H1 (cell line): ENCODE data around the gene GALNT13. TPM values are rescaled to one million over a fixed set of nuclear protein-coding genes. Genes with fewer than 3 reads are reported as not detected.

Experiments
- CTCF ChIA-PET: fragments of 300-600 bp; sonication (Branson Sonifier 250); formaldehyde crosslinking; loops from one replicate; lab custom pipeline; 2021; ENCODE audit not compliant: partially characterized antibody; lab: Charles Lee
- POLR2A ChIA-PET: fragments of 300-600 bp; sonication (Branson Sonifier 250); formaldehyde crosslinking; loops from one replicate; lab custom pipeline; 2021; ENCODE audit warnings: inconsistent platforms; ENCODE audit not compliant: partially characterized antibody; lab: Charles Lee
- DNase-seq, 2 experiments: peaks; one replicate each; pipeline versions ENCODE4 v3.0.0 to v3.0.0-alpha.2; 2010 to 2022; ENCODE audit warnings: low spot score in 2 of 2, low read depth in 1 of 2, mixed read lengths in 1 of 2
- FAIRE-seq: peaks from 2 replicates; lab custom pipeline; 2011; peaks lifted over from hg19 to GRCh38; lab: Jason Lieb, UNC
- H2AFZ ChIP-seq: 2 replicates; pipeline ENCODE4 v1.8.1; 2012; ENCODE audit warnings: low read length, inconsistent platforms
- H2AK5ac ChIP-seq: 2 replicates; pipeline ENCODE4 v1.6.1; 2013; ENCODE audit warnings: low read depth, low read length
- H2BK120ac ChIP-seq: replicated peaks from 2 replicates; pipeline ENCODE3; 2013; ENCODE audit warnings: low read depth, low read length, inconsistent platforms
- H2BK12ac ChIP-seq: 2 replicates; pipeline ENCODE4 v1.6.1; 2013; ENCODE audit warnings: low read depth, low read length
- H2BK15ac ChIP-seq: 2 replicates; pipeline ENCODE4 v1.6.1; 2013; ENCODE audit warnings: low read length
- H2BK20ac ChIP-seq: 2 replicates; pipeline ENCODE4 v1.6.1; 2013; ENCODE audit warnings: low read length
- H2BK5ac ChIP-seq: 2 replicates; pipeline ENCODE4 v1.6.1; 2013; ENCODE audit warnings: low read depth, low read length
- H3K14ac ChIP-seq: 2 replicates; pipeline ENCODE4 v1.6.1; 2013; ENCODE audit warnings: inconsistent platforms; ENCODE audit not compliant: insufficient read length
- H3K18ac ChIP-seq: 2 replicates; pipeline ENCODE4 v1.6.1; 2013; ENCODE audit warnings: low read length; ENCODE audit errors: extremely low read depth
- H3K23ac ChIP-seq: 2 replicates; pipeline ENCODE4 v1.6.1; 2013; ENCODE audit warnings: inconsistent platforms; ENCODE audit not compliant: insufficient read length
- H3K23me2 ChIP-seq: 2 replicates; pipeline ENCODE4 v1.6.1; 2013; ENCODE audit warnings: low read depth, low read length
- H3K27ac ChIP-seq: 2 replicates; pipeline ENCODE4 v1.6.1; 2011; ENCODE audit warnings: low read depth, low read length, inconsistent platforms
- H3K27me3 ChIP-seq, 4 experiments: replicated peaks in 1 of 4; 1 replicate in 1 of 4; 2 replicates in 3 of 4; pipeline versions ENCODE4 v1.6.1 to v1.8.1; 2011 to 2013; ENCODE audit warnings: low read length in 3 of 4, mild to moderate bottlenecking in 3 of 4, inconsistent platforms in 2 of 4, mixed read lengths in 2 of 4, moderate library complexity in 1 of 4; ENCODE audit not compliant: control insufficient read depth in 3 of 4, insufficient read depth in 3 of 4; ENCODE audit errors: extremely low read depth in 1 of 4
- H3K36me3 ChIP-seq, 4 experiments: 2 replicates each; pipeline versions ENCODE4 v1.6.1 to v1.8.1; 2011 to 2013; ENCODE audit warnings: mild to moderate bottlenecking in 4 of 4, low read length in 3 of 4, moderate library complexity in 2 of 4, control low read depth in 1 of 4, inconsistent platforms in 1 of 4; ENCODE audit not compliant: insufficient read depth in 4 of 4, control insufficient read depth in 2 of 4
- H3K4ac ChIP-seq: replicated peaks from 2 replicates; pipeline ENCODE3; 2013; ENCODE audit warnings: low read length, low read depth, mixed read lengths, inconsistent platforms; ENCODE audit not compliant: insufficient read length
- H3K4me1 ChIP-seq, 4 experiments: replicated peaks in 1 of 4; 1 replicate in 1 of 4; 2 replicates in 3 of 4; pipeline versions ENCODE4 v1.6.1 to v1.8.1; 2011 to 2013; ENCODE audit warnings: low read length in 3 of 4, inconsistent platforms in 2 of 4, mixed read lengths in 1 of 4; ENCODE audit not compliant: insufficient read depth in 4 of 4, control insufficient read depth in 3 of 4
- H3K4me2 ChIP-seq, 2 experiments: 2 replicates each; pipeline versions ENCODE4 v1.6.1 to v1.8.1; 2011 to 2013; ENCODE audit warnings: low read depth in 2 of 2, low read length in 2 of 2, control low read depth in 1 of 2, inconsistent platforms in 1 of 2, mild to moderate bottlenecking in 1 of 2; ENCODE audit not compliant: insufficient read depth in 1 of 2
- H3K4me3 ChIP-seq, 4 experiments: fragments of 200-600, 300-600 bp in 1 of 4; sonication (generic), shearing (Covaris generic), sonication (Bioruptor Twin) in 1 of 4; 2 replicates each; pipeline versions ENCODE4 v1.5.1 to v1.8.1; 2011 to 2016; ENCODE audit warnings: low read length in 4 of 4, low read depth in 3 of 4, control low read depth in 2 of 4, inconsistent platforms in 2 of 4, mild to moderate bottlenecking in 2 of 4, mixed read lengths in 1 of 4, moderate library complexity in 1 of 4; ENCODE audit not compliant: insufficient read depth in 2 of 4; ENCODE audit errors: extremely low read depth in 1 of 4
- H3K56ac ChIP-seq: replicated peaks from 2 replicates; pipeline ENCODE3; 2013; ENCODE audit warnings: low read depth, mild to moderate bottlenecking, mixed read lengths, low read length, inconsistent platforms; ENCODE audit not compliant: insufficient read length
- H3K79me1 ChIP-seq: 2 replicates; pipeline ENCODE4 v1.6.1; 2013; ENCODE audit warnings: low read depth, low read length, control low read depth
- H3K79me2 ChIP-seq, 2 experiments: 2 replicates each; pipeline versions ENCODE4 v1.6.1 to v1.8.1; 2012 to 2013; ENCODE audit warnings: low read length in 2 of 2, mild to moderate bottlenecking in 2 of 2, inconsistent platforms in 1 of 2; ENCODE audit not compliant: insufficient read depth in 2 of 2, control insufficient read depth in 1 of 2
- H3K9ac ChIP-seq, 4 experiments: replicated peaks in 1 of 4; 1 replicate in 1 of 4; 2 replicates in 3 of 4; pipeline versions ENCODE4 v1.6.1 to v1.8.1; 2011 to 2013; ENCODE audit warnings: low read depth in 3 of 4, low read length in 3 of 4, control low read depth in 2 of 4, mild to moderate bottlenecking in 2 of 4, moderate library complexity in 2 of 4, inconsistent platforms in 1 of 4; ENCODE audit errors: extremely low read depth in 1 of 4
- H3K9me3 ChIP-seq, 2 experiments: 2 replicates each; pipeline versions ENCODE4 v1.6.1 to v1.8.1; 2012 to 2013; ENCODE audit warnings: mild to moderate bottlenecking in 2 of 2, moderate library complexity in 2 of 2, control low read depth in 1 of 2, inconsistent platforms in 1 of 2, low read depth in 1 of 2, low read length in 1 of 2, mixed read lengths in 1 of 2; ENCODE audit not compliant: insufficient read depth in 2 of 2
- H4K20me1 ChIP-seq, 2 experiments: replicated peaks in 1 of 2; 2 replicates each; pipeline versions ENCODE3 to v1.8.1; 2011 to 2013; ENCODE audit warnings: inconsistent platforms in 2 of 2, low read length in 2 of 2, mild to moderate bottlenecking in 1 of 2; ENCODE audit not compliant: insufficient read depth in 2 of 2, control insufficient read depth in 1 of 2
- H4K5ac ChIP-seq: 2 replicates; pipeline ENCODE4 v1.6.1; 2013; ENCODE audit warnings: low read length, low read depth, mixed read lengths, inconsistent platforms; ENCODE audit not compliant: insufficient read length
- H4K8ac ChIP-seq: 2 replicates; pipeline ENCODE4 v1.8.0; 2013; ENCODE audit warnings: mild to moderate bottlenecking, moderate library complexity, low read length, inconsistent platforms; ENCODE audit not compliant: insufficient read depth; ENCODE audit errors: extremely low read depth
- H4K91ac ChIP-seq: replicated peaks from 2 replicates; pipeline ENCODE3; 2013; ENCODE audit warnings: low read length, mixed read lengths, inconsistent platforms; ENCODE audit not compliant: insufficient read length
- CHD2 ChIP-seq: IDR thresholded peaks from 2 replicates; pipeline ENCODE4 v1.6.1; 2012; ENCODE audit warnings: low read length, improper control_type of control experiment
- polyA plus RNA-seq, 7 experiments: library from polyadenylated mRNA; depleted of rRNA in 3 of 7; stranded (reverse) in 5 of 7; unstranded in 2 of 7; fragments of >200 nt in 5 of 7; fragments of 200-250 nt in 2 of 7; gene quantifications; 1 replicate in 5 of 7; 2 replicates in 1 of 7; 4 replicates in 1 of 7; pipeline versions ENCODE4 v1.2.1 to v1.2.3, GENCODE V29; 2011 to 2013; ENCODE audit warnings: missing spikeins in 2 of 7, mixed read lengths in 2 of 7
- total RNA-seq: library from RNA; stranded (reverse); fragmentation: NEBNext Ultra II Directional; extraction: Animal tissue kit (Norgen Biotek cat#: 25700); gene quantifications from 2 replicates; pipeline ENCODE4 v1.2.1, GENCODE V29; 2021

Gene GALNT13
- total and polyA plus RNA-seq, 2 of the 8 experiments (the other 6 are each of a cell fraction or from before 2014, with no cell fraction given): 3.2 to 9.6 TPM

GRCh38 chr2:154370873-154371272 is 499.2 kb downstream of the GALNT13 start:
- Histone ChIP-seq H3K4me3 (no peak overlapping the region), H3K4me2 (peak overlapping the region in 1 of 2 experiments; percentile 40; a peak in 2 of 4 replicates), H3K79me1 (no peaks in the 10 kb centered on the region), H3K9ac (no peak overlapping the region), H3K56ac (no peak overlapping the region), H4K5ac (no peak overlapping the region), H2AFZ (no peak overlapping the region), H3K18ac (no peak overlapping the region), H2BK5ac (no peak overlapping the region), H3K23me2 (no peaks in the 10 kb centered on the region; the same call in 1 of the 2 replicates), H4K20me1 (no peaks in the 10 kb centered on the region), H3K79me2 (no peaks in the 10 kb centered on the region), H4K91ac (no peak overlapping the region), H3K36me3 (no peaks in the 10 kb centered on the region), H3K4me1 (peaks cover 0 to 5% (median 2%) of the 10 kb centered on the region in 4 experiments; a peak in 2 of 7 replicates), H3K27ac (no peak overlapping the region), H2AK5ac (no peak overlapping the region), H3K23ac (no peak overlapping the region), H4K8ac (no peak overlapping the region), H3K27me3 (no peaks in the 10 kb centered on the region), H3K14ac (no peak overlapping the region), H2BK12ac (no peak overlapping the region), H3K4ac (no peak overlapping the region), H2BK120ac (no peak overlapping the region), H3K9me3 (no peaks in the 10 kb centered on the region), H2BK20ac (no peak overlapping the region), H2BK15ac (no peak overlapping the region)
- FAIRE-seq (peak; percentile 82), DNase-seq (peak in 1 of 2 experiments; percentile 1)
- ChIA-PET POLR2A (no interaction called here), CTCF (interaction anchor here (0.6 to 1.3 kb wide), 2 partner anchors 18 to 497 kb away, joined by 3 read pairs; no protein-coding TSS in a partner anchor)
- no peak for TF ChIP-seq CHD2
